ENCODE data around the gene BMP8A.

Gene BMP8A

GRCh38 chr1:39483276-39483675 is 8.2 kb upstream of the BMP8A start:
- no peak for TF ChIP-seq CTCF (conservative IDR thresholded peaks at IDR 0.05; ENCODE audit: low read depth, low read length)
- H3K4me3 ChIP-seq (ENCODE audit: low read depth, low read length), result no peak overlapping the region
- no peak for DNase-seq (ENCODE audit: low read depth)

- no peak overlapping the region for H3K4me3 ChIP-seq (ENCODE audit: low read depth, low read length)
- no peak for TF ChIP-seq CTCF (conservative IDR thresholded peaks at IDR 0.05; ENCODE audit: low read depth, low read length)
- no peak for DNase-seq (ENCODE audit: low read depth)
These were observed 6.9 kb upstream of the BMP8A start for GRCh38 chr1:39484564-39484963.

DNA sequence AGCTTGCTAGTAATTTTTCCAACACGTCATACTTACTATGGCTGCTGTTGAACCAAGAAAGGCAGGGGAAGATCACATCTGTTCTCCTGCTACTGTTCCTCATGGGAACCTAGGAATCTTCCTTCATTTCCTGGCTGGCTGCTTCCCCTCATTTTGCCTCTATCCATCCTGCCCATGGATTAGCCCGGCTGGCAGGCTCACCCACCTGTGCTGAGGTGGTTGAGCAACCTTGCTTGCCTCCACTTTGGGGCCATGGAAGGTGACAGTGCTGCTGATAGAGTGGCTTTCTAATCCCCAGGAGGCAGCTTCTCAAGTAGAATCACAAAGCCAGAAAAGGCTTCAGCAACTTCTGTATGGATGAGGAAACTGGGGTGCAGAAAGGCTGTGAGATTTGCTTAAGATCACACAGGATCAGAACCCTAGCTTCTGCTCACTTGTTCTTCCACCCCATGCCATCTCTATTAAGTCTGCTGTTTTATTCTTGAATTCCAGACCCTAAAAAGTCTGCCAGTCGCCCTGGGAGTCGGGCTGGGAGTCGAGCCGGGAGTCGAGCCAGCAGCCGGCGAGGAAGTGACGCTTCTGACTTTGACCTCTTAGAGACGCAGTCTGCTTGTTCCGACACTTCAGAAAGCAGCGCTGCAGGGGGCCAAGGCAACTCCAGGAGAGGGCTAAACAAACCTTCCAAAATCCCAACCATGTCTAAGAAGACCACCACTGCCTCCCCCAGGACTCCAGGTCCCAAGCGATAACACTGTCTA is 6.2 kb upstream of the BMP8A start:
- TF ChIP-seq CTCF (conservative IDR thresholded peaks at IDR 0.05; ENCODE audit: low read depth, low read length), result no peak
- DNase-seq (ENCODE audit: low read depth), result peak; percentile 69
- H3K4me3 ChIP-seq (ENCODE audit: low read depth, low read length), result no peak overlapping the region

GRCh38 chr1:39488012-39488545 is 3.4 kb upstream of the BMP8A start:
- no peak for DNase-seq (ENCODE audit: low read depth)
- H3K4me3 ChIP-seq (ENCODE audit: low read depth, low read length), result no peak overlapping the region

GRCh38 chr1:39488793-39489566 is 2.5 kb upstream of the BMP8A start:
- no peak for TF ChIP-seq CTCF (conservative IDR thresholded peaks at IDR 0.05; ENCODE audit: low read depth, low read length)
- DNase-seq (ENCODE audit: low read depth), result no peak
- no peak overlapping the region for H3K4me3 ChIP-seq (ENCODE audit: low read depth, low read length)

More at GRCh38 chr1:39488012-39488545, 3.4 kb upstream of the BMP8A start:
- no peak for TF ChIP-seq CTCF (conservative IDR thresholded peaks at IDR 0.05; ENCODE audit: low read depth, low read length)

- no peak for DNase-seq (ENCODE audit: low read depth)
- no peak for TF ChIP-seq CTCF (conservative IDR thresholded peaks at IDR 0.05; ENCODE audit: low read depth, low read length)
- H3K4me3 ChIP-seq (ENCODE audit: low read depth, low read length), result no peak overlapping the region
These were observed 1.7 kb upstream of the BMP8A start for GRCh38 chr1:39489567-39490239.
